ENCODE results near the gene UGT1A3. TPM values are rescaled to one million over a fixed set of nuclear protein-coding genes. Genes with fewer than 3 reads are reported as not detected.

Gene UGT1A3
- total and polyA plus RNA-seq, 8 donors, result not detected

DNA sequence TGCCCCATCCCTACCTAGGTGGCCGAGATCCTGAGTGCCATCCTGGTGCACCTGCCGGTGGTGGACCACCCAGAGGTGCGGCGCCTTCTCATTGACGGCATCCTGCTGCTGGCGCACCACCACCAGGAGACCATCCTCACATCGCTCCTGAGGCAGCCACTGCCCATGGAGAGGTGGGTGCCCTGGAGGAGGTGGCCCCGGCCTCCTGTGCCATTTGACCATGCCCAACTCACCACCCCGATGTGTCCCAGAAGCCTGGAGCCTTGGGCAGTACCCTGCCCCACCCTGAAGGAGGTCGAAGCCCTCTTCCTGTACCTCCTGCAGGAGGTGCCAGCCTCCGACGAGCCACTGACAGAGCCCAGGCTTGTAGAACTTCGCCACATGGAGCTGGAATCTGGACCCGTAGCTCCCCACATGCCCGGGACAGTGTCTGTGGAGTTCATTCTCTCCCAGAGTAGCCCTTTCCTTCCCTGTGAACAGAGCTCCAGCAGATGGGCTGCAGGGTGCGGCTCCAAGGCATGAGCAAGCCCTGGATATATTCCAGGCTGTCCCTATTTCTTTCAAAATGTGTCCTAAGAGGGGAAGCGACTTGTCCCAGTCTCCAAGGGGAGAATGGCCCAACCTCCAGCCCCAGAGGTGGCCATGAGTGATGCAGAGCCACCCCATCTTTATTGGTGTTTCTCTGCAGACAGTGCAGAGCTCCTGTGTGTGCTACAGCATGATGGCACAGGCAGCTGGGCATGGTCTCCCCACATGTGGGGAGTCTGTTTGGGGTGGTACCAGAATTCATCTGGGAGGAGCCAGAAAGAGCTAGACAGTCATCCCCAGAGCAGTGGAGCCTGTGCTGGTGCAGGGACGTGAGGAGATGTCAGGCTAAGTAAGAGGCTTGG lies 91.3 kb downstream of the UGT1A3 start:
- H3K36me3 ChIP-seq, result no peaks in the 10 kb centered on the region
- H3K27ac ChIP-seq, result no peak overlapping the region
- whole genome bisulfite sequencing, 2 donors, result 68 to 82% methylated on average over 18 of the region's 18 CpGs
- DNase-seq, result peak in 2 of 6 donors; percentile 5 to 39
- no peaks in the 10 kb centered on the region for H3K4me1 ChIP-seq
- no peak for FAIRE-seq
- no peak for ATAC-seq
- no peak overlapping the region for H3K4me3 ChIP-seq
- H3K27me3 ChIP-seq, result no peaks in the 10 kb centered on the region
- H3K9me3 ChIP-seq, result no peaks in the 10 kb centered on the region
- TF ChIP-seq, protein P1, sequence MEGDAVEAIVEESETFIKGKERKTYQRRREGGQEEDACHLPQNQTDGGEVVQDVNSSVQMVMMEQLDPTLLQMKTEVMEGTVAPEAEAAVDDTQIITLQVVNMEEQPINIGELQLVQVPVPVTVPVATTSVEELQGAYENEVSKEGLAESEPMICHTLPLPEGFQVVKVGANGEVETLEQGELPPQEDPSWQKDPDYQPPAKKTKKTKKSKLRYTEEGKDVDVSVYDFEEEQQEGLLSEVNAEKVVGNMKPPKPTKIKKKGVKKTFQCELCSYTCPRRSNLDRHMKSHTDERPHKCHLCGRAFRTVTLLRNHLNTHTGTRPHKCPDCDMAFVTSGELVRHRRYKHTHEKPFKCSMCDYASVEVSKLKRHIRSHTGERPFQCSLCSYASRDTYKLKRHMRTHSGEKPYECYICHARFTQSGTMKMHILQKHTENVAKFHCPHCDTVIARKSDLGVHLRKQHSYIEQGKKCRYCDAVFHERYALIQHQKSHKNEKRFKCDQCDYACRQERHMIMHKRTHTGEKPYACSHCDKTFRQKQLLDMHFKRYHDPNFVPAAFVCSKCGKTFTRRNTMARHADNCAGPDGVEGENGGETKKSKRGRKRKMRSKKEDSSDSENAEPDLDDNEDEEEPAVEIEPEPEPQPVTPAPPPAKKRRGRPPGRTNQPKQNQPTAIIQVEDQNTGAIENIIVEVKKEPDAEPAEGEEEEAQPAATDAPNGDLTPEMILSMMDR (IDR thresholded peaks at IDR 0.05), result no peak
- intact Hi-C loops (cut with DNase I), result no loop called here

DNA sequence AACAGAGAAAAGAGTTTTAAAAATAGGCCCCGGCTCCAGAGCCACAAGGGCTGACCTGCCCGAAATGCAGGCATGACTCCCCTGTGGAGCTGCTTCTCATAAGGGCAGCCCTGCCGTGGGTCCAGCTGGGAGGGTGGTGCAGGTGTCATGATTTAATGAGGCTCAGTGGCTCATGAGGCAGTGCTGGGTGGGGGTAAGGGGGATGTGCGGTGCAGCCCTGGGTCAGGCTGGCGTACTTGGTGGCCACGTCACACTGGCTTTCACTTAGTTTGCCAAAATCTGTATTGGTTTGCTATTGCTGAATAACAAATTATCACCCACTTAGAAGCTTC lies 91.9 kb downstream of the UGT1A3 start:
- Histone ChIP-seq H3K9me3 (no peaks in the 10 kb centered on the region), H3K36me3 (no peaks in the 10 kb centered on the region), H3K4me3 (no peak overlapping the region), H3K27ac (no peak overlapping the region), H3K4me1 (no peaks in the 10 kb centered on the region), H3K27me3 (no peaks in the 10 kb centered on the region)
- intact Hi-C loops (cut with DNase I), result no loop called here
- DNase-seq, result peak in 2 of 6 donors; percentile 7 to 16
- FAIRE-seq, result no peak
- WGBS, 2 donors, result 76 to 90% methylated on average over 6 of the region's 6 CpGs
- TF ChIP-seq, protein P1 (IDR thresholded peaks at IDR 0.05), result no peak
- no peak for ATAC-seq

DNA sequence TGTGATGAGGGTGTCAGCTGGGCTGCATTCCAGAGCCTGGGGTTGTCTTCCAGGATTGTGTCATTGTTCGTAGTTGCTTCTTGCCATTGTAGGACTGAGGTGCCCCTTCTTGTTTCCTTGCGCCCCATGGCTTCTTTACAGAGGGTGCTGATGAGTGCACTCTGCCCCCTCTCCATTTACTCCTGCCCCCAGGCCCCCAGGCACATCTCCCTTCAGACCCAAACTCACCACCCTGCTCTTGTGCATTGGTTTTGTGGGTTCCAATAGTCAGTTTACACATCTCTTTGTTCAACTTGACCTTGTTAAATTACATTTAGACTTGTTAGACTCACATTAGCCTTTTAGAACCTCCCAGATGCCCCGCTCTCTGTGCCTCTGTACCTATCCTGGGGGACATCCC lies 92.4 kb downstream of the UGT1A3 start:
- Histone ChIP-seq H3K27me3 (no peaks in the 10 kb centered on the region), H3K36me3 (no peaks in the 10 kb centered on the region), H3K9me3 (no peaks in the 10 kb centered on the region), H3K27ac (no peak overlapping the region), H3K4me1 (no peaks in the 10 kb centered on the region), H3K4me3 (no peak overlapping the region)
- ATAC-seq (no peak), FAIRE-seq (no peak), DNase-seq (peak in 2 of 6 donors; percentile 6 to 8)
- 85 to 86% methylated on average over 3 of the region's 3 CpGs for WGBS, 2 donors
- intact Hi-C loops (cut with DNase I), result no loop called here
- TF ChIP-seq, protein P1 (IDR thresholded peaks at IDR 0.05), result no peak

DNA sequence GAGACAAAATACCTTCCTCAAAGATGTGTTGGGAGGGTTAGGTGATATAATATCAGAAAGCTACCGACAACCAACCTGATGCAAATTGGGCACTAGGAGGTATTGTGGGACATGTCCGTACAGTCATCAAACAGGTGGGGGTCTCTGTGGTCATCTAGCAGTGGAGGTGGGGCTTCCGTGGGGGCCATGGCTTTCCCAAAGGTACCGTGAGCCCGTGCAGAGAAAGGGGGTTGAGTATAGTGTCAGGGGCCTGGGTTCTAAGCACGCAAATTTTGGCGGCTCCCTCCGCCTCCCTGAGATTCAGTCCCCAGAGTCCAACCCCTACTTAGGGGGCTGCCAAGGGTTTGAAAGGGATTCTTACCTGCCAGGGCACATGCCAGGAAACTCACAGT lies 92.9 kb downstream of the UGT1A3 start:
- Histone ChIP-seq H3K27me3 (no peaks in the 10 kb centered on the region), H3K4me3 (no peak overlapping the region), H3K9me3 (no peaks in the 10 kb centered on the region), H3K4me1 (no peaks in the 10 kb centered on the region), H3K27ac (no peak overlapping the region), H3K36me3 (no peaks in the 10 kb centered on the region)
- intact Hi-C loops (cut with DNase I), result no loop called here
- ATAC-seq (no peak), FAIRE-seq (no peak), DNase-seq (peak in 1 of 6 donors; percentile 8)
- WGBS, 2 donors, result 73 to 88% methylated on average over 8 of the region's 8 CpGs
- TF ChIP-seq, protein P1 (IDR thresholded peaks at IDR 0.05), result no peak

DNA sequence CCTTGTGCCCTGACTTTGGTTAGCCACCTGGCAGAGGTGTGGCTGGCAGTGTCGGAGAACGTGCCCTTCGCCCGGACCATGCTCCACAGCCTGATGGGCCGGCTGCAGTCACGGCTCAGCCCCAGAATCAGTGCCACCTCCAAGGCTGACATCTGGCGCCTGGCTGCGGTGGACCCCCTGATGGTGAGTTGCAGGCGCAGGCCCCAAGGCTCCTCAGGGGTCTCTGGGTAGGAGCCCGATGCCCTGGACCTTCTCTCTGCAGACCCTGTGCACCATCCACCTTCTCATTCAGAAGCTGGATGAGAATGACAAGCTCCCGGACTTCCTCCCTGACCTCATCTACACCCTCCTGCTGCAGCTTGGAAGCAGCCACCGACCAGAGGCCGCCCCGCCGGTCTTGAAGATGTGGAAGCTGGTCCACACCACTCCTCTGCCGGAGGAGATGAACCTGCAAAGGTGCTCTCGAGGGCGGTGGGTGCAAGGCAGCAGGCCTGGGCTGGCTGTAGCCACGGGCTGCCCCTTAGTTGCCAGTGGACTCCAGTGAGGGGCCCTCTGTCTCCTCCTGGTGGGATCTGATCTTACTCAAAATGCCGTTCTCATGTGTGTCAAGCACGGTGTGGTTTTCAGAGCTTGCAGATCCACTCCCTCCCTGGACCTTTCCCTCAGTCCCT lies 93.4 kb downstream of the UGT1A3 start:
- FAIRE-seq, result no peak
- Histone ChIP-seq H3K36me3 (no peaks in the 10 kb centered on the region), H3K27me3 (no peaks in the 10 kb centered on the region), H3K4me1 (no peaks in the 10 kb centered on the region), H3K9me3 (no peaks in the 10 kb centered on the region), H3K27ac (no peak overlapping the region), H3K4me3 (no peak overlapping the region)
- no peak for ATAC-seq
- WGBS, 2 donors, result 72 to 89% methylated on average over 21 of the region's 21 CpGs
- TF ChIP-seq, protein P1 (IDR thresholded peaks at IDR 0.05), result no peak
- intact Hi-C loops (cut with DNase I), result no loop called here
- peak in 2 of 6 donors; percentile 7 to 38 for DNase-seq

Data from pancreas (tissue), 10 donors.